IMR-90 (cell line): ENCODE data around the gene SQSTM1. TPM values are rescaled to one million over a fixed set of nuclear protein-coding genes. Genes with fewer than 3 reads are reported as not detected.
A peak's percentile ranks its signal among the peaks of the same experiment; 100 is the strongest.

Source experiments
- ATAC-seq: fragments of 200-7000 bp; cut with Tn5 transposase; 2 replicates; pipeline ENCODE4 v1.9.1; 2020; ENCODE audit warnings: low read depth, mild to moderate bottlenecking, moderate library complexity
- BruUV-seq: library from RNA; stranded (reverse); fragments of 400-500 nt; replicated peaks from 2 replicates; lab custom pipeline; 2021; lab: Mats Ljungman, UMichigan
- CTCF ChIA-PET: fragments of 300-600 bp; formaldehyde crosslinking; extraction: SDS; loops from one replicate; lab custom pipeline; 2021; ENCODE audit warnings: antibody characterized with exemption; lab: Yijun Ruan, JAX
- POLR2A ChIA-PET: fragments of 300-600 bp; sonication (Branson Sonifier 250); formaldehyde crosslinking; loops from one replicate; lab custom pipeline; 2022; ENCODE audit warnings: antibody characterized with exemption; ENCODE audit not compliant: unreplicated experiment; lab: Charles Lee
- DNase-seq: peaks from one replicate; pipeline ENCODE4 v3.0.0; 2013
- H2AFZ ChIP-seq: replicated peaks from 2 replicates; pipeline ENCODE3; 2013; ENCODE audit warnings: low read length, mild to moderate bottlenecking; ENCODE audit not compliant: poor library complexity
- H2AK5ac ChIP-seq: 2 replicates; pipeline ENCODE4 v1.6.1; 2013; ENCODE audit warnings: low read depth, low read length, inconsistent platforms
- H2AK9ac ChIP-seq: replicated peaks from 2 replicates; pipeline ENCODE3; 2013; ENCODE audit warnings: mild to moderate bottlenecking, low read depth, low read length, moderate library complexity; ENCODE audit not compliant: poor library complexity
- H2BK120ac ChIP-seq: 2 replicates; pipeline ENCODE4 v1.6.1; 2013; ENCODE audit warnings: low read depth, low read length, inconsistent platforms
- H2BK15ac ChIP-seq: 3 replicates; pipeline ENCODE4 v1.6.1; 2013; ENCODE audit warnings: low read depth, low read length, inconsistent platforms
- H2BK20ac ChIP-seq: 2 replicates; pipeline ENCODE4 v1.6.1; 2013; ENCODE audit warnings: low read depth, mild to moderate bottlenecking, inconsistent platforms, low read length, moderate library complexity
- H2BK5ac ChIP-seq: 2 replicates; pipeline ENCODE4 v1.6.1; 2013; ENCODE audit warnings: mild to moderate bottlenecking, low read depth, low read length, inconsistent platforms; ENCODE audit not compliant: poor library complexity, severe bottlenecking
- H3K14ac ChIP-seq: replicated peaks from 2 replicates; pipeline ENCODE4 v1.6.1; 2013; ENCODE audit warnings: low read depth, low read length, inconsistent platforms
- H3K18ac ChIP-seq: 2 replicates; pipeline ENCODE4 v1.6.1; 2013; ENCODE audit warnings: low read depth, low read length, control low read depth
- H3K23ac ChIP-seq: 2 replicates; pipeline ENCODE4 v1.6.1; 2013; ENCODE audit warnings: low read depth, low read length, inconsistent platforms
- H3K27ac ChIP-seq: 2 replicates; pipeline ENCODE4 v1.5.1; 2013; ENCODE audit warnings: mild to moderate bottlenecking, control low read depth, low read length; ENCODE audit not compliant: insufficient read depth
- H3K27me3 ChIP-seq: 2 replicates; pipeline ENCODE4 v1.6.1; 2013; ENCODE audit warnings: low read length; ENCODE audit not compliant: control insufficient read depth, insufficient read depth
- H3K36me3 ChIP-seq: 2 replicates; pipeline ENCODE4 v1.6.1; 2013; ENCODE audit warnings: low read length, mixed read lengths; ENCODE audit not compliant: control insufficient read depth, insufficient read depth
- H3K4ac ChIP-seq: 2 replicates; pipeline ENCODE4 v1.6.1; 2013; ENCODE audit warnings: low read depth, low read length, inconsistent platforms
- H3K4me1 ChIP-seq: 2 replicates; pipeline ENCODE4 v1.6.1; 2013; ENCODE audit warnings: low read length, mixed read lengths; ENCODE audit not compliant: control insufficient read depth, insufficient read depth
- H3K4me2 ChIP-seq: 2 replicates; pipeline ENCODE4 v1.6.1; 2013; ENCODE audit warnings: low read depth, mild to moderate bottlenecking, control low read depth, low read length, moderate library complexity
- H3K4me3 ChIP-seq: 2 replicates; pipeline ENCODE4 v1.5.1; 2013; ENCODE audit warnings: low read depth, mild to moderate bottlenecking, control low read depth, low read length, moderate library complexity; ENCODE audit not compliant: insufficient read depth
- H3K56ac ChIP-seq: 2 replicates; pipeline ENCODE4 v1.6.1; 2013; ENCODE audit warnings: low read length, inconsistent platforms; ENCODE audit not compliant: insufficient read depth; ENCODE audit errors: extremely low read depth
- H3K79me1 ChIP-seq, 2 experiments: 2 replicates each; pipeline ENCODE4 v1.6.1; 2013; ENCODE audit warnings: low read length in 2 of 2, inconsistent platforms in 1 of 2, low read depth in 1 of 2
- H3K9ac ChIP-seq: 2 replicates; pipeline ENCODE4 v1.6.1; 2013; ENCODE audit warnings: low read depth, low read length, control low read depth
- H3K9me1 ChIP-seq: 2 replicates; pipeline ENCODE4 v1.6.1; 2013; ENCODE audit warnings: low read length, inconsistent platforms; ENCODE audit not compliant: insufficient read depth
- H3K9me3 ChIP-seq: 2 replicates; pipeline ENCODE4 v1.6.1; 2013; ENCODE audit warnings: low read length; ENCODE audit not compliant: control insufficient read depth, insufficient read depth
- H4K20me1 ChIP-seq: 2 replicates; pipeline ENCODE4 v1.6.1; 2013; ENCODE audit warnings: low read length, inconsistent platforms; ENCODE audit not compliant: insufficient read depth
- H4K5ac ChIP-seq: 2 replicates; pipeline ENCODE4 v1.6.1; 2013; ENCODE audit warnings: mild to moderate bottlenecking, low read depth, low read length, control low read depth
- H4K8ac ChIP-seq, 2 experiments: 2 replicates each; pipeline ENCODE4 v1.6.1; 2013; ENCODE audit warnings: low read depth in 2 of 2, low read length in 2 of 2, control low read depth in 1 of 2, inconsistent platforms in 1 of 2
- H4K91ac ChIP-seq: 2 replicates; pipeline ENCODE4 v1.6.1; 2013; ENCODE audit warnings: low read depth, low read length, inconsistent platforms; ENCODE audit not compliant: insufficient read depth
- CEBPB ChIP-seq: IDR thresholded peaks from 2 replicates; pipeline ENCODE4 v1.6.1; 2012; ENCODE audit warnings: low read depth, low read length, improper control_type of control experiment
- CHD1 ChIP-seq: IDR thresholded peaks from 2 replicates; pipeline ENCODE4 v1.6.1; 2012; ENCODE audit warnings: low read depth, low read length, improper control_type of control experiment
- MAFK ChIP-seq: IDR thresholded peaks from 2 replicates; pipeline ENCODE4 v1.6.1; 2012; ENCODE audit warnings: low read depth, low read length, improper control_type of control experiment
- MAZ ChIP-seq: IDR thresholded peaks from 2 replicates; pipeline ENCODE4 v1.6.1; 2012; ENCODE audit warnings: low read depth, mild to moderate bottlenecking, low read length, improper control_type of control experiment, moderate library complexity, borderline replicate concordance
- MXI1 ChIP-seq: IDR thresholded peaks from 2 replicates; pipeline ENCODE4 v1.6.1; 2012; ENCODE audit warnings: low read depth, mild to moderate bottlenecking, low read length, moderate library complexity, borderline replicate concordance
- POLR2A ChIP-seq: IDR thresholded peaks from 2 replicates; pipeline ENCODE4 v1.6.1; 2012; ENCODE audit warnings: mild to moderate bottlenecking, low read depth, low read length
- RCOR1 ChIP-seq: IDR thresholded peaks from 2 replicates; pipeline ENCODE4 v1.6.1; 2012; ENCODE audit warnings: mild to moderate bottlenecking, low read length, improper control_type of control experiment; ENCODE audit not compliant: insufficient replicate concordance
- RFX5 ChIP-seq: IDR thresholded peaks from 2 replicates; pipeline ENCODE4 v1.8.0; 2012; ENCODE audit warnings: low read depth, mild to moderate bottlenecking, low read length, moderate library complexity
- WGBS, 2 experiments: methylation state at CpG; one replicate each; pipeline versions ENCODE4 v1.1.5 to v1.1.7; 2013; ENCODE audit warnings: missing lambda C conversion rate in 2 of 2; ENCODE audit not compliant: insufficient read length in 1 of 2; ENCODE audit errors: extremely low coverage in 2 of 2; 5-methylcytosine and 5-hydroxymethylcytosine counted together
- dilution Hi-C: fragments of 300-500 bp; cut with HindIII; formaldehyde crosslinking; loops from one replicate; pipeline ENCODE4 v1.14.3; 2018; ENCODE audit warnings: low sequenced_read_pairs; ENCODE audit not compliant: unreplicated experiment
- in situ Hi-C: fragments of 300-500 bp; cut with MboI; formaldehyde crosslinking; loops from 3 replicates; pipeline ENCODE4 v1.14.3; 2019; ENCODE audit warnings: low sequenced_read_pairs, inconsistent platforms, mixed read lengths
- intact Hi-C: fragments of 100-400 bp; cut with micrococcal nuclease; formaldehyde crosslinking; loops from 2 replicates; pipeline ENCODE4 v1.10.0; 2022
- polyA plus RNA-seq, 3 experiments: library from polyadenylated mRNA; depleted of rRNA; stranded (reverse); fragments of >200 nt; gene quantifications; 2 replicates each; pipeline ENCODE4 v1.2.3, GENCODE V29; 2012; ENCODE audit warnings: low replicate concordance in 1 of 3
- total RNA-seq: library from RNA; depleted of rRNA; stranded (reverse); fragments of >200 nt; gene quantifications from 2 replicates; pipeline ENCODE4 v1.2.3, GENCODE V29; 2012
- TF ChIP-seq, protein P1 (sequence below): fragments of 150-350 bp; IDR thresholded peaks from 2 replicates; pipeline ENCODE4 v1.6.1; 2017; ENCODE audit warnings: mild to moderate bottlenecking, antibody characterized with exemption, low read length, low read depth

The SQSTM1 gene
- total and polyA plus RNA-seq, 2 of the 4 experiments (the other 2 are of a cell fraction) = 152 to 184 TPM

DNA sequence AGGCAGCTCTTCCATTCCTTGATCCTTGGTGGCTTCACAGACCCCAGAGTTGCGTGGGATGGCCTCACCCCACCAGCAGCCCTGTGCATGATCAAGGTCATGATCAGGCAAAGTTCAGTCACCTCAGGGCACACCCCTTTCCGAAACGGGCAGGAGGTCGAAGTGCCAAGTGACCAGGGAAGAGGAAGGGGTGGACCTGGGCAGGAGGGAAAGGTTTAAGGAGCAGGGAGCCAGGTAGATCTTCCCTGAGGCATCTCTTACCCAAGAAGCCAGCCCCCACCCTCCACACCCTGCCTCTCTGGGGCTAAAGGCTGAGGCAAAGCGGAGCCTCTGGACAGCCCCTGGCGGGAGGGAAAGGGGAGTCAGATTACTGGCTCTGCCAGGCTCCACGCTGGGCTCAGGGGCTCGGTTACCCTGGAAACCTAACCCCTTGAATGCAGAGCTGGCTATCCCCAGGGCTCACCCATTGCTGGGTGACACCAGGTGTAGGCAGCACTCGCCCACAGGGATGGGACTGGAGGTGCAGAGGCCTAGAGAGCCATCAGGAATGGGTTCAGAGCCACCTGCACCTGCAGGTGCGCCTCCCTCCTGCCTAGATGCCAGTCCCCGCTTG, 17.6 kb upstream of the SQSTM1 start (continued):
- TF ChIP-seq RFX5 = no peak
- TF ChIP-seq POLR2A = no peak
- TF ChIP-seq CEBPB = no peak
- TF ChIP-seq MAZ = no peak
- no peak for TF ChIP-seq CHD1

DNA sequence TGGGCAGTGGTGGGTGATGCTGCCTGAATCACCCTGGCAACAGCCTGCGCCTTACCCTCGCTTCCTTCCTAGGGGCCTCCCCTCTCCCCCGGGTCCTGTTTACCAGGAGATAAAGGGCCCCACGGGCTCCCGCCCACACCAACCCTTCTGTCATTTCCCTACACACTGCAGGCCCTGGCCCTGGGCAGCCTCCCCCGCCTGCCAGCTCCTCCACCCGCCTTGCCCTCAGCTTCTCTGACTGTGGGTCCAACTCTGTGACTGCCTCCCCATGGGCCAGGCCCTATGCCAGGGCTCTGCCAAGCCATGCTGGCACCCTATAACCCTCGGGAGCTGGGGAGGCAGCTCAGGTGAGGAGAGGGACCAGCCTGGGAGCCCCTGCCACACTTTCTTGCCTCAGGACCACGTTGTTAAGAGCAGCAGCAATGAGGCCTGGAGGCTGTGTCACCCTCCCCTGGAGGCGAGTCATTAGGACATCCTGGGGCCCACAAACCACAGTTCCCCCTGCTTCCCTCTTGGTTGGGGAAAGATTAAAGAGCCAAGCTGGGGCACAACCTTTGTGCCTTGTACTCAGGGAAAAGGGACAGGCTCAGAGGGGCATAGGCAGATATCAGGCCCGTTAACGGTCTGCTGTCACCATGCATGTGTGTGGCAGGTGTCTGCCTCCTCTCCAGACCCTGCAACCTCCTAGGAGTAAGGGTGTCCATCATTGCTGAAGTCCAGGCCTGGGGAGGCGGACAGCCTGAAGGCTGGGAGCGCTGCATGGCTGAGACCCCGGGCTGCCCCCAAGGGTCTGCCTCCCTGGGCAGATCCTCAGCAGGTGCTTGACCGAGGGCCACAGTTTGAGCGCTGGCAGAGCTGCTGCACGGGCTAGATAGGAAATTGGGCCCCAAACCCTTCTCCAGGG, 16.8 kb upstream of the SQSTM1 start:
- H2AK9ac ChIP-seq = peak overlapping the region; percentile 79
- no peak overlapping the region for H4K5ac ChIP-seq
- no peak overlapping the region; the same call in 1 of the 2 replicates for H2BK120ac ChIP-seq
- H3K9ac ChIP-seq = no peak overlapping the region
- no peak overlapping the region for H2BK20ac ChIP-seq
- H3K4me3 ChIP-seq = no peak overlapping the region
- POLR2A ChIA-PET = no interaction called here
- DNase-seq = peak; percentile 41
- BruUV-seq = no TSS peak
- intact Hi-C loops (loop anchor here (5.0 kb wide), 1 partner anchor 103 kb away; the partner anchor contains the start of gene TBC1D9B), dilution Hi-C loops (no loop called here), in situ Hi-C loops (no loop called here)
- peak overlapping the region; percentile 60; the same call in 1 of the 2 replicates for H2AK5ac ChIP-seq
- H2AFZ ChIP-seq = no peak overlapping the region
- H2BK5ac ChIP-seq = no peak overlapping the region
- H4K20me1 ChIP-seq = peaks cover 45% of the 10 kb centered on the region
- H3K23ac ChIP-seq = peak overlapping the region; percentile 69
- H3K56ac ChIP-seq = no peak overlapping the region
- TF ChIP-seq MAFK = no peak
- no peak for TF ChIP-seq RCOR1
- TF ChIP-seq, protein P1, sequence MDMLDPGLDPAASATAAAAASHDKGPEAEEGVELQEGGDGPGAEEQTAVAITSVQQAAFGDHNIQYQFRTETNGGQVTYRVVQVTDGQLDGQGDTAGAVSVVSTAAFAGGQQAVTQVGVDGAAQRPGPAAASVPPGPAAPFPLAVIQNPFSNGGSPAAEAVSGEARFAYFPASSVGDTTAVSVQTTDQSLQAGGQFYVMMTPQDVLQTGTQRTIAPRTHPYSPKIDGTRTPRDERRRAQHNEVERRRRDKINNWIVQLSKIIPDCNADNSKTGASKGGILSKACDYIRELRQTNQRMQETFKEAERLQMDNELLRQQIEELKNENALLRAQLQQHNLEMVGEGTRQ = no peak
- TF ChIP-seq CHD1 = no peak
- TF ChIP-seq MXI1 = peak; percentile 59; the same call in 1 of the 2 replicates
- peaks cover 31% of the 10 kb centered on the region for H3K36me3 ChIP-seq
- H3K9me1 ChIP-seq = 0 out of 2 replicates have a peak, but pooled peaks cover 2% of the 10 kb centered on the region
- no peak overlapping the region; a peak in 1 of 4 replicates for H4K8ac ChIP-seq
- H3K9me3 ChIP-seq = no peaks in the 10 kb centered on the region
- WGBS, 2 experiments = 100% methylated on average over 3 of the region's 18 CpGs; no CpG with 5 or more reads in 1 of the 2 experiments
- H2BK15ac ChIP-seq = no peak overlapping the region
- CTCF ChIA-PET = no interaction called here
- peaks cover 20% of the 10 kb centered on the region for H3K4me1 ChIP-seq
- H4K91ac ChIP-seq = no peak overlapping the region
- ATAC-seq = no peak
- peak overlapping the region; percentile 2; the same call in 1 of the 2 replicates for H3K4me2 ChIP-seq
- H3K4ac ChIP-seq = 0 out of 2 replicates have a peak overlapping the region, but pooled peaks have one; percentile 29
- H3K79me1 ChIP-seq = peaks cover 26 to 68% of the 10 kb centered on the region in 2 experiments
- peak overlapping the region; percentile 41; the same call in 1 of the 2 replicates for H3K27ac ChIP-seq
- H3K27me3 ChIP-seq = no peaks in the 10 kb centered on the region
- no peak overlapping the region for H3K18ac ChIP-seq
- no peak overlapping the region; the same call in 1 of the 2 replicates for H3K14ac ChIP-seq
